Endothelial cell of umbilical vein (primary cell): ENCODE results near the gene ADCY2. TPM values are rescaled to one million over a fixed set of nuclear protein-coding genes. Genes with fewer than 3 reads are reported as not detected.

Experiments used
- BruUV-seq: library from RNA; stranded (reverse); fragments of 400-500 nt; replicated peaks from 2 replicates; lab custom pipeline; 2021; lab: Mats Ljungman, UMichigan
- CTCF ChIA-PET: fragments of 300-600, 350-600 bp; sonication (Branson Sonifier 250); formaldehyde crosslinking; loops from one replicate; lab custom pipeline; 2021; ENCODE audit warnings: antibody characterized with exemption, inconsistent platforms; lab: Charles Lee
- POLR2A ChIA-PET: fragments of 300-600, 350-600 bp; sonication (Branson Sonifier 250); formaldehyde crosslinking; loops from one replicate; lab custom pipeline; 2021; ENCODE audit warnings: antibody characterized with exemption, inconsistent platforms; lab: Charles Lee
- DNase-seq: peaks from one replicate; pipeline ENCODE4 v3.0.0-alpha.2; 2011; ENCODE audit warnings: low read depth, low spot score
- FAIRE-seq: peaks from 2 replicates; lab custom pipeline; 2011; peaks lifted over from hg19 to GRCh38; lab: Jason Lieb, UNC
- H2AFZ ChIP-seq: 2 replicates; pipeline ENCODE4 v1.6.0; 2012; ENCODE audit warnings: low read depth, low read length, control low read depth, inconsistent platforms
- H3K27ac ChIP-seq: 2 replicates; pipeline ENCODE4 v1.5.1; 2011; ENCODE audit warnings: low read depth, mild to moderate bottlenecking, control low read depth, low read length, moderate library complexity; ENCODE audit not compliant: insufficient read depth
- H3K27me3 ChIP-seq, 2 experiments: 2 replicates each; pipeline versions ENCODE4 v1.6.0 to v1.6.1; 2011; ENCODE audit warnings: low read length in 2 of 2, mixed read lengths in 1 of 2; ENCODE audit not compliant: control insufficient read depth in 2 of 2, insufficient read depth in 2 of 2
- H3K36me3 ChIP-seq, 2 experiments: 2 replicates in 1 of 2; 3 replicates in 1 of 2; pipeline ENCODE4 v1.5.1; 2011; ENCODE audit warnings: low read length in 2 of 2, mild to moderate bottlenecking in 1 of 2, moderate library complexity in 1 of 2; ENCODE audit not compliant: control insufficient read depth in 2 of 2, insufficient read depth in 2 of 2; ENCODE audit errors: extremely low read depth in 1 of 2
- H3K4me1 ChIP-seq: 3 replicates; pipeline ENCODE4 v1.5.1; 2011; ENCODE audit warnings: mild to moderate bottlenecking, low read length; ENCODE audit not compliant: control insufficient read depth, insufficient read depth; ENCODE audit errors: extremely low read depth
- H3K4me2 ChIP-seq: 2 replicates; pipeline ENCODE4 v1.6.1; 2011; ENCODE audit warnings: low read length, control low read depth, mixed read lengths; ENCODE audit not compliant: insufficient read depth
- H3K4me3 ChIP-seq, 3 experiments: fragments of 200-600 bp in 1 of 3; sonication (generic), shearing (Covaris generic) in 1 of 3; replicated peaks in 1 of 3; 2 replicates each; pipeline ENCODE4 v1.5.1; 2011 to 2016; ENCODE audit warnings: control low read depth in 3 of 3, low read length in 3 of 3, mild to moderate bottlenecking in 2 of 3, inconsistent platforms in 1 of 3, low read depth in 1 of 3, moderate library complexity in 1 of 3; ENCODE audit not compliant: insufficient read depth in 1 of 3
- H3K79me2 ChIP-seq: 2 replicates; pipeline ENCODE4 v1.6.0; 2012; ENCODE audit warnings: low read length, inconsistent platforms; ENCODE audit not compliant: control insufficient read depth, insufficient read depth
- H3K9ac ChIP-seq: replicated peaks from 2 replicates; pipeline ENCODE3; 2011; ENCODE audit warnings: low read length, control low read depth; ENCODE audit not compliant: insufficient read depth; ENCODE audit errors: extremely low read depth
- H3K9me1 ChIP-seq: replicated peaks from 3 replicates; pipeline ENCODE4 v1.6.0; 2011; ENCODE audit warnings: mild to moderate bottlenecking, low read length; ENCODE audit not compliant: control insufficient read depth, insufficient read depth; ENCODE audit errors: extremely low read depth
- H3K9me3 ChIP-seq: replicated peaks from 2 replicates; pipeline ENCODE4 v1.5.1; 2012; ENCODE audit warnings: low read length, inconsistent platforms; ENCODE audit not compliant: control insufficient read depth, insufficient read depth
- H4K20me1 ChIP-seq: replicated peaks from 2 replicates; pipeline ENCODE3; 2011; ENCODE audit warnings: mild to moderate bottlenecking, low read length; ENCODE audit not compliant: control insufficient read depth, insufficient read depth; ENCODE audit errors: extremely low read depth
- CTCF ChIP-seq, 2 donors: IDR thresholded peaks; 1 replicate in 1 of 2; 2 replicates in 1 of 2; pipeline ENCODE4 v1.5.1; 2011; ENCODE audit warnings: low read length in 2 of 2, mild to moderate bottlenecking in 2 of 2, moderate library complexity in 2 of 2, control low read depth in 1 of 2, inconsistent platforms in 1 of 2, low read depth in 1 of 2; ENCODE audit not compliant: insufficient read depth in 1 of 2; ENCODE audit errors: extremely low read depth in 1 of 2
- EZH2 ChIP-seq: IDR thresholded peaks from 2 replicates; pipeline ENCODE4 v1.6.1; 2012; ENCODE audit warnings: borderline replicate concordance, low read depth, mild to moderate bottlenecking, moderate library complexity, low read length, inconsistent platforms; ENCODE audit not compliant: severe bottlenecking
- FOS ChIP-seq: IDR thresholded peaks from 2 replicates; pipeline ENCODE4 v1.6.1; 2011; ENCODE audit warnings: mild to moderate bottlenecking, low read length, moderate library complexity, borderline replicate concordance; ENCODE audit not compliant: insufficient read depth
- GATA2 ChIP-seq: IDR thresholded peaks from 2 replicates; pipeline ENCODE4 v1.7.0; 2011; ENCODE audit warnings: low read depth, mild to moderate bottlenecking, moderate library complexity, mixed read lengths, low read length; ENCODE audit not compliant: insufficient read length, insufficient read depth
- JUN ChIP-seq: IDR thresholded peaks from 2 replicates; pipeline ENCODE4 v1.6.1; 2011; ENCODE audit warnings: borderline replicate concordance, low read depth; ENCODE audit not compliant: insufficient read length, insufficient read depth
- MAX ChIP-seq: IDR thresholded peaks from 2 replicates; pipeline ENCODE4 v1.6.1; 2011; ENCODE audit not compliant: insufficient read depth, insufficient read length
- MYC ChIP-seq: IDR thresholded peaks from one replicate; pipeline ENCODE4 v1.6.1; 2011; ENCODE audit warnings: mild to moderate bottlenecking, low read depth, low read length
- POLR2A ChIP-seq: IDR thresholded peaks from 2 replicates; pipeline ENCODE4 v1.6.1; 2012; ENCODE audit warnings: low read depth, mild to moderate bottlenecking, control low read depth, low read length
- POLR2AphosphoS5 ChIP-seq: IDR thresholded peaks from 2 replicates; pipeline ENCODE4 v1.6.1; 2012; ENCODE audit warnings: low read depth, mild to moderate bottlenecking, control low read depth, low read length, moderate library complexity; ENCODE audit not compliant: insufficient read depth
- dilution Hi-C: fragments of 300-500 bp; cut with MboI; formaldehyde crosslinking; loops from one replicate; pipeline ENCODE4 v1.15.0; 2019; ENCODE audit warnings: low sequenced_read_pairs; ENCODE audit not compliant: extremely low pct_ligation_motif_present
- intact Hi-C: fragments of 100-400 bp; cut with micrococcal nuclease; formaldehyde crosslinking; loops from one replicate; pipeline ENCODE4 v1.10.0; 2022
- polyA plus RNA-seq, 4 experiments: library from polyadenylated mRNA; depleted of rRNA in 3 of 4; stranded (reverse) in 3 of 4; unstranded in 1 of 4; fragments of >200 nt; gene quantifications; 2 replicates each; pipeline versions ENCODE4 v1.2.1 to v1.2.3, GENCODE V29; 2011 to 2012; ENCODE audit warnings: missing spikeins in 1 of 4
- total RNA-seq: library from RNA; stranded (reverse); gene quantifications from 2 replicates; pipeline ENCODE4 v1.2.3, GENCODE V29; 2021

ADCY2 gene
- total and polyA plus RNA-seq, 2 donors (not counting 3 experiments of a cell fraction or from before 2014, with no cell fraction given), result under 0.01 TPM; not detected in 1

- no peaks in the 10 kb centered on the region for H3K27me3 ChIP-seq
- dilution Hi-C loops, result no loop called here
- no peak overlapping the region for H3K4me3 ChIP-seq
- H3K79me2 ChIP-seq, result no peaks in the 10 kb centered on the region
- ChIA-PET POLR2A (no interaction called here), CTCF (no interaction called here)
- TF ChIP-seq POLR2A (no peak), EZH2 (no peak), FOS (no peak), GATA2 (no peak), CTCF (IDR thresholded peaks at IDR 0.05; ENCODE audit: extremely low read depth in 1 of 2, insufficient read depth in 1 of 2, low read depth in 1 of 2, low read length in 2 of 2) (no peak), POLR2AphosphoS5 (no peak), JUN (no peak), MYC (no peak), MAX (no peak)
- H3K36me3 ChIP-seq, result no peaks in the 10 kb centered on the region
- no peaks in the 10 kb centered on the region for H3K9me1 ChIP-seq
- FAIRE-seq (no peak), DNase-seq (no peak)
- no TSS peak for BruUV-seq
- H3K27ac ChIP-seq, result no peak overlapping the region
- H3K9ac ChIP-seq, result no peak overlapping the region
- H3K4me1 ChIP-seq, result no peaks in the 10 kb centered on the region
- no peak overlapping the region for H2AFZ ChIP-seq
- intact Hi-C loops, result no loop called here
- no peaks in the 10 kb centered on the region for H4K20me1 ChIP-seq
- peaks cover 5% of the 10 kb centered on the region for H3K9me3 ChIP-seq
- H3K4me2 ChIP-seq, result no peak overlapping the region
Observed at GRCh38 chr5:7540736-7541485, 145.0 kb downstream of the ADCY2 start.
